Activated T-cell treated with anti-CD3 and anti-CD28 coated beads for 4 hours (primary cell): Measurements from ENCODE around the gene MAOB.
"Not testable (repeated sequence)": the region's sequence is repeated elsewhere in the genome, so short reads cannot be mapped to it uniquely, and the experiment has no call there.

Source experiments
- DNase-seq: peaks from one replicate; pipeline ENCODE4 v3.0.0-alpha.2; 2020

Gene MAOB

DNA sequence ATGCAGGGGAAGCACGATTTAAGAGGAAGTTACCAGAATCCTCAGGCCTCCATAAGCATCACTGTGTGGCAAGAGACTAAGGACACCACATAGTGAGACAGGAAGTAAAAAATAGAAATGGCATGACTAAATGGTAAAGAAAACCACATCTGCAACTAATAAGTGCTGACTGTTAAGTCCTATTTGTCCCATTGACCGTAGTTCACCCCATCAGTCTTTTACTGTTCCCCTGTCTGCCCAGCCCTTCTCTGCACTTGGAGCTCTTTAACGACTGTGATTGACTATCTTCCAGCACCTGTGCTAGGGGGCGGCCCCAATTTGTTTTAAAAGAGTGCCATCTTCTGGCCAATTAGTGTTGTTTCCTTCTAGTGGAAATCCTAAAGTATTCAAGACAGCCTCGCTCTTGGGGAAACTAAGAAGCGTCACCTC, 132.0 kb downstream of the MAOB start:
- peak; percentile 13 for DNase-seq

DNA sequence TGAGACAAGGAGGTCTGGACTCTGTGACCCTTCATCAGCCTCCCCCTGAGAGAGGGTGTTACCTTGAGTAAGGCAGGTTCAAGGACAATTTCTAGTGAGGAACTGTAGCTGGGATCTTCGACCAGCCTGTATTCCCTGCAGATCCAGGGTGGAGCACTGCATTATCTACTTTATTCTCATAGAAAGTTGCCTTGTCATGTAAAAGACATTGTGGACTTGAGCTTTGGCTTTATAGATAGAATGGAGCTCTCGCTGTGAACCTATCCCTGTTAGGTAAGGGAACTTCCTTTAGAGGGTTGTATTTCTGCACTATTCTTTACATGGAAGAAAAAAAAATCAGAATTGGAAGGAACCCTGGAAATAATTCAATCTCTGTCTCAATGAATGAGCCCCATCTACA, 134.8 kb downstream of the MAOB start:
- DNase-seq = no peak

DNA sequence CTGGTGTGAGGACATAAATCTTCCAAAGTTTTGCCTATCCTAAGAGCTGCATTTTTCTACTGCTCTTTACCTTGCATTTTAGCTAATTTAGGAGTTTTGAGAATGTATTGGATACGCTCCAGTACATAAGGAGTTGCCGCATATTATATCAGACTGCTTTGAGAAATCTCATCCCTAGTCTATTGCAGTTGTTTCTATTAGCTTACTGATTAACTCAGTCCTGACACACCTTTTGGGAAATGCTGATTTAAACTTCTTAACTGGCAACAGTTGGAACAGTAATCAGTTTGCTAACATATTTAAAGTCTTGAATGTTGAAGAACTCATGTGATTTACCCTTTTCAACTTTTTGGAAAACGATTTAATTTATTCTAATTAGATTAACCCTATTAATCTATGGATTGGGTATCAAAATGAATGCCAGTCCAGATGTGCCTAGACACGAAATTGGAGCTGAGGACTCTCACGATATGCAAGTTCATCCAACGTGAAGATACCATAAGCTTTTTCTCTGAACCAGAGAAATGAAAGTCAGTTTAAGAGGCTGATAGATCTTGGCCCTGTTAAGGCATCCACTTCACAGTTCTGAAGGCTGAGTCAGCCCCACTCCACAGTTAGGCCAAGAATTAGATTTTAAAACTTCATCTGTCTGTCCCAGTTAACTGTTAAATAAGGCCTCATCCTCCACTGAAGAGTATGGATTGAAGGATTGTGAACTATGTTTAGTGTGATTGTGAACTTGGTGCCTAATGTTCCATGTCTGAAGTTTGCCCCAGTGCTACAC, 136.1 kb downstream of the MAOB start:
- DNase-seq = no peak

DNA sequence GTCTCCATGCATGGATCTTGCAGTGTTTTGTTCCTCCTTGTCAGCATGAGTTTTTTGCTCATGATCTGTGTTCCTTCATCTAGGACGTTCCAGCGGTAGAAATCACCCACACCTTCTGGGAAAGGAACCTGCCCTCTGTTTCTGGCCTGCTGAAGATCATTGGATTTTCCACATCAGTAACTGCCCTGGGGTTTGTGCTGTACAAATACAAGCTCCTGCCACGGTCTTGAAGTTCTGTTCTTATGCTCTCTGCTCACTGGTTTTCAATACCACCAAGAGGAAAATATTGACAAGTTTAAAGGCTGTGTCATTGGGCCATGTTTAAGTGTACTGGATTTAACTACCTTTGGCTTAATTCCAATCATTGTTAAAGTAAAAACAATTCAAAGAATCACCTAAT, 138.0 kb downstream of the MAOB start:
- DNase-seq = no peak

DNA sequence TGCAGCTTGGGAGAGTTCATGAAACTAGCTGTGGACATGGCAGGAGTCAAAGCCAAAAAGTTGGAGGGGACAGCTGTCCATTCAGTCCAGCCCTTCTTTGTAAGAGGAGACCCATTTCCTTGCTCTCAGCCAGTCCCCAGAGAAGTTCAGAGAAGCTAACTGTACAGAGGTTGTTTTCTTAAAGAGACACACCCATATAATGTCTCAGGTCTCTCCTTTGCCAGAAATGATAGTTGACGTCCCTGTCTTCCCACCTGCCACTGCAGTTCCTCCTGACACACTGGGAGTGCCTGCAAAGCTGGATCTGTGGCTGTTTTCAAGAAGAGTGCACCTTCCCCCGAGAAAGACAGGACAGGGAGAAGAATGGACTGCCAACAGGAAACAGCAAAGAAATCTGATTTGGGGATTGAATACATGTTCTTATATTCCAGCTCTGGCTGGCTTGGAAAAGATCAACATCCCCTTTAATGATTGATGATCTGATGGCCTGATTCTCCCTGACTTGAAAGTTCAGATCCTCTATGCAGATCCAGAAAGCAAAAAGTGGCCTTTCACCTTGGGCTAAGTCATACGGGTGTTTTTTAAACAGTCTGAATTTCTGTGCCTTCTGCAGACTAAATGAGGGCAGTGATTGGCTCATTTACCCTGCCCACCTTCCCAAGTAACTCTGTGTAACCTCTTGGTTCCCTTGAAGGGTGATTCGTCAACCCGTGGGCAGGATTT, 139.0 kb downstream of the MAOB start:
- no peak for DNase-seq

DNA sequence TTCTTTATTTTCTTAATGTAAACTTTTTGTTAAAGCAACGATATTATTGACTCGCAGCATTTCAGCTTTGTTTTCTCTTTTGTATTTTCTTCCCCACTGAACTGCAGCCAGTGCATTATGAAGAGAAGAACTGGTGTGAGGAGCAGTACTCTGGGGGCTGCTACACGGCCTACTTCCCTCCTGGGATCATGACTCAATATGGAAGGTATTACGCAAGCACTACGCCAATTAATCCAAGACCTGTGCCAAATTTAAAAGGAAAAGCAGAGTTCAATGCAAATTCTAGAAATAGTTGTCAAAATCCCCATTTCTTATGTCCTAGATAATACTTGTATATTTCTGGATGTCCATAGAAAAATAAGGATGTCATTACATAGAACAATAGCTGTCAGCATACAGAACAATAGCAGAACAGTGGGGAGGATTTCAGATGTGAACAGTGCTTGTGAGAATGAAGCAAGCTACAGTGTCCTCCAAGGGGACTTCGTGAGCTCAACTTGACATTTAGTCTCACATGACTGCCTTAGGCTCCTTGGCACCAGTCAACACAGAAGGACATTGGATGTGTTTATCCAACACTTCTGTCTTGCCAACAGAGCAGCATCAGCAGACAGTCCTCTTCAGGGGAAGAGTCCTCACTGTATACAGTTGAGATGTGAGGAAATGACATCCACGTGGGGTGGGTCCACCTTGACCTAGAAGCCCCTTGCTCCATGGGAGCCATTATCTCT, 140.2 kb downstream of the MAOB start:
- DNase-seq = no peak

DNA sequence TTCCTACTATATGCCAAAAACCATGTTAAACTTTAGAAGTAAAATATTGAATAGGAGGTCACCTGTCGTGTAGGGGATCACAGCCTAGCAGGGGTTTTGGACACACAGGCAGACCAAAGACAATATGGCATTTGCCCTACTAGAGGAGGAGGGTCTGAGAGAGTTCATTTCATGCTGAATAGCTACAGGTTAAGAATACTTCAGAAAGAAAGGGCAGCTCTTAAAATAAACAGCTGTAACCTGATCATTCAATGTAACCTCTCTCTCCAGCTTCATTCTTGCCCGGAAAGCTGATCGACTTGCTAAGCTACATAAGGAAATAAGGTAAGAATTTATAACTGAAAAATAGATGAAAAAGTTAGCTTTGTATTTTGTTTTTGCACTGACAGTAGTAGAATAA, 146.3 kb downstream of the MAOB start:
- DNase-seq = no peak

DNA sequence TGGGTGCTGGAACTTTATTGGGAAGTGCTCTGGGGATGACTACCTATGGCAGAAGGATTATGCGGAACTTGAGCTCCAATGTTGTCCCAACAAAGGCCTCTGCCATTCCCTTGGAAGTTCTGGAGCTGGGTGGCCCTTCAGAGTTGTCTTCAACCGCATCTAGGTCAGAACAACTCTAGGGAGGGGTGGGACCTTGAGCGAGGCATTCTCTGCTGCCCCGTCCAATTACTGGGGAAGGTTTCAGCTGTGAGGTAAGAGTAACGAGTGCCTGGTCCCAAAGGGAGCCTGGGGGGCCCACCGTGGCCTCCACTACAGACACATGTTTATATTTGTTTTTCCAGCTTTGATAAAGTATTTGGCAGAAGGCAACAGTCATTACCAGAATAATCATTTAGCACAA, 146.7 kb downstream of the MAOB start:
- no peak for DNase-seq

DNA sequence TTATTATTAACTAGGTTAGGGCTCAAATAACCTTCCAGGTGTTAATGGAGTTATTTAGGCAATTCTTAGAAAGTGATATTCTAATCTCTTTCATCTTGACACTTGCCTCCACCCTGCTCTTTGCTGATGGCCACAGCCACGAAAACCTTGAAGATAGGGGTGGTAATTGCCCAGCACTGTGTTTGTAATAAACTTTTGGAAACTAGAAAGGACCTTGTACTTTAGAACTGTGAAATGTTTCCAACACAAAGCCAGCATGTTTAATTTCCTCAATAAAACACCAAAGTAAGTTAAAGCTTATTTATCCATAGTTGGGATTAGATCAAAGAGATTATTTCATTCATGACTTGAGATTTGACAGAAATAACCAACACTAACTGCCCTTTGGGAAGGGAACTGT, 147.8 kb downstream of the MAOB start:
- no peak for DNase-seq

DNA sequence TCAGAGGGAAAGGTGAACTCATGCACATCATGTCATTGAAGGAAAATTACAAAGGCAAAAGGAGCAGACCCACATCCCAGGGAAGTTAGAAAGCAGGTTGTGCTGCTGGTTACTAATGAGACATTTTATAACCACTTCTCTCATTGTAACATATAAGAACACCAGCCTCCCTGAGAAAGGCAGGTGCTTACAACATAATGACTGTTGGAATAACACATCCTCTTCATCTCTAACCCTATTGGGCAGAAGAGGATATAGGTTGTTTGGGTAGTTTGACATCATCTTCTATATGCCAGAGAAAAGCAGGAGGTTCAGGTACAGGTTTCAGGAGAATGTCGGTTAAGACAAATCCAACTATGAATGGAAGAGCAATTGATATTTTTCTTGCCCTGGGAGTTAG, 148.6 kb downstream of the MAOB start:
- no peak for DNase-seq

DNA sequence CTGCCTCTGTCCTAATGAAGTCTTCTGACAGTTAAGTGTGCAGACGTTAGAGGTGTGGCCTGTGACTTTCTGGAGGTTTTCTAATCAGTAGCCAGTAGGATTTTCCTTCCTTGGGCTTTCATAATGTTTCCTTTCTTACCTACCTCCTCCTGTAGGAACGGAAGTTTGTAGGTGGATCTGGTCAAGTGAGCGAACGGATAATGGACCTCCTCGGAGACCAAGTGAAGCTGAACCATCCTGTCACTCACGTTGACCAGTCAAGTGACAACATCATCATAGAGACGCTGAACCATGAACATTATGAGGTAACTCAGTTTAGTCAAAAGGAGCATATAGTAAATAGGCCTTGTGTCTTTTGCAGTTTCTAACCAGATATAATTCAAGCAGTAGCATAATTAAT, 151.2 kb downstream of the MAOB start:
- no peak for DNase-seq

DNA sequence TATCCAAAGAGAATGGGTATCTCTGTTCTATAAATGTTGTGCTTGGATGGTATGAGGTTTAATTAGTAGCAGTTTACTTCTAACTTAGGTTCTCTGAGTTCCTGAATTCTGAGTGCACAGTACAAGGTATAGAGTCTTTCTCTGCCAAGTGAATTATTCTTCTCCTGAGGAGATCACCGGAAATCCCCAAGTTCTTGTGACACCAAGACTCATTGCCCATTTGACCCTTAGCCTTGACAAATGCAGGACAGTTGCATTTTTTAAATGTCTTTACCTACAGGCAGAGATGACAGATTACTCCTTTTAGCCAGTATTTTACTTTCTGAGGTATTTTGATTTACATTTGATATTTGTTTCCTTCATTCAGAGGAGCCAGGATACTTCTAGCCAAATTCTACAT, 153.3 kb downstream of the MAOB start:
- no peak for DNase-seq

DNA sequence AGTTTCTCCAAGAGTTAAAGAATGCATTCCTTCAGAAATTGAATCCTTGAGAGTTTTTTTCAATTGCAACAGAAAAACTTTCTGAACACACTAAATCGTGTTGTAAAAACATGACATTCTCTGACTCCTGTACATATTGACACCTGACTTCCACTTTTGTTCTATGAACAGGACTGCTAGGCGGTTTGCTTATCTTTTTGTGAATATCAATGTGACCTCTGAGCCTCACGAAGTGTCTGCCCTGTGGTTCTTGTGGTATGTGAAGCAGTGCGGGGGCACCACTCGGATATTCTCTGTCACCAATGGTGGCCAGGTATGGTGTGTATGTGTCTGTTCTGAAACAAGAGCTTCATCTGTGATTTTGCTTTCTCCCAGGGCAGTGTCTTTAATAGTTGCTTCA, 154.2 kb downstream of the MAOB start:
- no peak for DNase-seq

DNA sequence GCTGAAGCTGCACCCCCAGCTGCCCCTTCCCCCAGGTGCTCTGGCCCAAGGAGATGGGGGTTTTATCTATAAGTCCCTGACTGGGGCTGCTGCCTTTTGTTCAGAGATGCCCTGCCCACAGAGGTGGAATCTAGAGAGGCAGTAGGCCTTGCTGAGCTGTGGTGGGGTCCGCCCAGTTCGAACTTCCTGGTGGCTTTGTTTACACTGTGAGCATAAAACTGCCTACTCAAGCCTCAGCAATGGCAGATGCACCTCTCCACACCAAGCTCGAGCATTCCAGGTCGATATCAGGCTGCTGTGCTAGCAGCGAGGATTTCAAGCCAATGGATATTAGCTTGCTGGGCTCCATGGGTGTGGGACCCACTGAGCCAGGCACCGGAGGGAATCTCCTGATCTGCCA, 155.0 kb downstream of the MAOB start:
- not testable (repeated sequence) for DNase-seq

DNA sequence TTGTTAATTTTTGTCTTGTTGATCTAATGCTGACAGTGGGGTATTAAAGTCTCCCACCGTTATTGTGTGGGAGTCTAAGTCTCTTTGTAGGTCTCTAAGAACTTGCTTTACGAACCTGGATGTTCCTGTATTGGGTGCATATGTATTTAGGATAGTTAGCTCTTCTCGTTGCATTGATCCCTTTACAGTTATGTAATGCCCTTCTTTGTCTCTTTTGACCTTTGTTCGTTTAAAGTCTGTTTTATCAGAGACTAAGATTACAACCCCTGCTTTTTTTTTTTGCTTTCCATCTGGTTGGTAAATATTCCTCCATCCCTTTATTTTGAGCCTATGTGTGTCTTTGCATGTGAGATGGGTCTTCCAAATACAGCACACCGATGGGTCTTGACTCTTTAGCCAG, 157.0 kb downstream of the MAOB start:
- not testable (repeated sequence) for DNase-seq

DNA sequence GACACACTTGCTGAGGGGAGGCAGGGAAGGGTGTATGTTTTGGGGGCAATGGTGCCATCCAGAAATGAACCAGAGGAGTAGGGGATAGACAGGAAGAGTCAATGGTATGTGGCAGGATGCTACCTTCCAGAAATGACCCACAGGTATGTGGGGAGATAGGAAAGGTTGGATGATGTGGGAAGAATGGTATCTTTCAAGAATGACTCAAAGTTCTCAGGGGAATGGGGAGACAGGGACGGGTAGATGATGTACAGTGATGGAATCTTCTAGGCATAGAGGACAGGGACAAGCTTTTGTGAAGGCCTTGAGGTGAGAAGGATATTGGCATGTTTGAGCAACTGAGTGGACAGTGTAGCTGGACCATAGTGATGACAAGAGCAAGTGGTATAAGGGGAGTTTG, 161.3 kb downstream of the MAOB start:
- DNase-seq = no peak

DNA sequence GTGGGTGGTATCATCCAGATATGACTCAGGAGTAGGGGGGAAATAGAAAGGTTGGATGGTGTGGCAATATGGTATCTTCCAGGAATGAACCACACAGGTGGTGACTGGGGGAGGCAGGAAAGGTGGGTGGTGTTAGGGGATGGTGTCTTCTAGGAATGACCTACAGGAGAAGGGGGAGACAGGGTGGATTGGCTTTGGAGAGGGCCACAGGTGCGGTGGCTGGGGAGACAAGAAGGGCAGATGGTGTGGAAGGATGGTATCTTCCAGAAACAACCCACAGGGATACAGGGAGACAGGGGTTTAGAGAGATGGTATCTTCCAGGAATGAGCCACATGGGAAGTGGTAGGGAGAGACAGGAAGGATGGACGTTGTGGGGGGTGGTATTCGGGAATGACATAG, 162.2 kb downstream of the MAOB start:
- no peak for DNase-seq

DNA sequence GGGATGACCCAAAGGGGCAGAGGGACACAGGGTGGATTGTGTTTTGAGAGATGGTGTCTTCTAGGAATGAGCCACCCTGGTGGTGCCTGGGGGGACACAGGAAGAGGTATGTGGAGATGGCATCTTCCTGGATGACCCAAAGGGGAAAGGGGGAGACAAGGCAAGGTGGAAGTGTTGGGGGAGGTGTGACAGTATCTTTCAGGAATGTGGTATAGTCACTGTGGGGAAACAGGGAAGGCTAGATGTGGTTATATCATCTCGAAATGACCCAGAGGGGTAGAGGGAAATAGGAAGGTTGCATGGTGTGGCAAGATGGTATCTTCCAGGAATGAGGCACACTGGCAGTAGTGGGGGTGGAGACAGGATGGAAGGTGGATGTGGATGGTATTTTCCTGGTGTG, 163.3 kb downstream of the MAOB start:
- DNase-seq = no peak

DNA sequence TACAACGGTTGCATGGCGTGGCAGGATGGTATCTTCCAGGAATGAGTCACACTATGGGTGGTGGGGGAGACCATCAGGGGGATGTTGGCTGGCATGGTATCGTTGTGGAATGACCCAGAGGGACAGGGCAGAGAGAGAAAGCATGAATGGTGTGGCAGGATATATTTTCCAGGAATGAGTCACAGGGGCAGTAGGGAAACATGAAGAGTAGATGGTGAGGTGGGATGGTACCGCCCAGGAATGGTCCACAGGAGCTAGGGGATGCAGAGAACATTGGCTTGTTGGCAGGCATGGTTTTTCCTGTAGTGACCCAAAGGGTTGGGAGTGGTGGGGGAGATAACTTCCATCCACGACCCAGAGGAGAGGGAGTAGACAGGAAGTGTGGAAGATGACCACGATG, 163.7 kb downstream of the MAOB start:
- DNase-seq = no peak

DNA sequence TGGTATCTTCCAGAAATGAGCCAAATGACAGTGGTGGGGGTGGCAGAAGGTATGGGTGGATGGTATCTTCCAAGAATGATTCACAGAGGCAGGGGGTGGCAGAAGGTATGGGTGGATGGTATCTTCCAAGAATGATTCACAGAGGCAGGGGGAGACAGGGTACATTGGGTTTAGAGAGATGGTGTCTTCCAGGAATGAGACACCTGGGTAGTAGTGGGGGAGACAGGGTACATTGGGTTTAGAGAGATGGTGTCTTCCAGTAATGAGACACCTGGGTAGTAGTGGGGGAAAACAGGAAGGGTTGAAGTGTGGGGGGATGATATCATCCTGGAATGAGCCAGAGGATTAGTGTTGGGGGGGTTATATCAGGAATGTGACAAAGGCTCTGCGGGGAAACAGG, 164.2 kb downstream of the MAOB start:
- DNase-seq = no peak

DNA sequence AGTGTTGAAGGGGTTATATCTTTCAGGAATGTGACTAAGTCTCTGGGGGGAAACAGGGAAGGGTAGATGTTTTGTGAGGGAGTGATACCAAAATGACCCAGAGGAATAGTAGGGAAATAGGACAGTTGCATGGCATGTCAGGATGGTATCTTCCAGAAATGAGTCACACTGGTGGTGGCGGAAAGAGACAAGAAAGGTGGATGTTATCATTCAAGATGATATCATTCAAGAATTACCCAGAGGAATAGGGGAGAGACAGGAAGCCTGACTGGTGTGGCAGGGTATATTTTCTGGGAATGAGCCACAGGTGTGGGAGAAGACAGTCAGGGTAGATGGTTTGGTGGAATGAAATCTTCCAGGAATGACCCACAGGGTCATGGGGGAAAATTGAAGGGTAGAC, 165.1 kb downstream of the MAOB start:
- DNase-seq = no peak

DNA sequence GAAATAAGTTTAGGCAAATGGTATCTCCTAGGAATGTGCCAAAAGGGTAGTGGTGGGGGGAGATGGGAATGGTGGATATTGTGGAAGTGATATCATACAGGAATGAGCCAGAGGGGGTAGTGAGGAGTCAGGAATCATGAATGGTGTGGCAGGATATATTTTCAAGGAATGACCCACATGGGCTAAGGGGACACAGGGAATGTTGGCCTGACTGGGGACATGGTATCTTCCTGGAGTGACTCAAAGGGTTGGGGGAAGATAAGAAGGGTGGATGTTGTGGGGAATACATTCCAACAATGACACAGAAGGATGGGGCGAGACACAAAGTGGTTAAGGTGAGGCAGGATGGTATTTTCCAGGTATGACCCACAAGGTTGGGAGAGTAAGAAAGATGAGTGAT, 165.6 kb downstream of the MAOB start:
- no peak for DNase-seq
